ENCODE results near the gene CCAR1.
"Not testable (repeated sequence)": the region's sequence is repeated elsewhere in the genome, so short reads cannot be mapped to it uniquely, and the experiment has no call there.

GRCh38 chr10:68827592-68827959 lies 106.5 kb downstream of the CCAR1 start:
- not testable (repeated sequence) for TF ChIP-seq CTCF, POLR2A (IDR thresholded peaks at IDR 0.05)
